Spleen (tissue), 11 donors: Measurements from ENCODE around the gene GRK5. TPM values are rescaled to one million over a fixed set of nuclear protein-coding genes. Genes with fewer than 3 reads are reported as not detected.

ENCODE experiments used
- DNase-seq: peaks from one replicate; pipeline ENCODE4 v3.0.0-alpha.2; 2020
- H3K27ac ChIP-seq, 8 donors: fragments of 200-600 bp; sonication (generic) in 7 of 8; 1 replicate in 4 of 8; 2 replicates in 4 of 8; pipeline versions ENCODE4 v1.5.0 to v1.8.0; 2016 to 2021; ENCODE audit warnings: inconsistent platforms in 4 of 8, mild to moderate bottlenecking in 4 of 8, moderate library complexity in 1 of 8
- H3K27me3 ChIP-seq, 7 donors: fragments of 200-600 bp; sonication (generic) in 6 of 7; replicated peaks in 1 of 7; 1 replicate in 4 of 7; 2 replicates in 3 of 7; pipeline versions ENCODE4 v1.5.0 to v1.8.0; 2016 to 2021; ENCODE audit warnings: inconsistent platforms in 3 of 7, mild to moderate bottlenecking in 1 of 7
- H3K36me3 ChIP-seq, 6 donors: fragments of 200-600 bp; sonication (generic) in 5 of 6; 1 replicate in 4 of 6; 2 replicates in 2 of 6; pipeline versions ENCODE4 v1.5.0 to v1.8.0; 2016 to 2021; ENCODE audit warnings: inconsistent platforms in 2 of 6
- H3K4me1 ChIP-seq, 6 donors: fragments of 200-600 bp; sonication (generic) in 5 of 6; 1 replicate in 3 of 6; 2 replicates in 3 of 6; pipeline versions ENCODE4 v1.5.0 to v1.8.0; 2016 to 2021; ENCODE audit warnings: inconsistent platforms in 3 of 6
- H3K4me3 ChIP-seq, 8 donors: fragments of 200-600 bp; sonication (generic) in 7 of 8; 1 replicate in 4 of 8; 2 replicates in 4 of 8; pipeline versions ENCODE4 v1.5.0 to v1.8.0; 2016 to 2021; ENCODE audit warnings: inconsistent platforms in 4 of 8, mild to moderate bottlenecking in 4 of 8, moderate library complexity in 2 of 8
- H3K9me3 ChIP-seq, 8 donors: fragments of 200-600 bp; sonication (generic) in 7 of 8; 1 replicate in 4 of 8; 2 replicates in 4 of 8; pipeline versions ENCODE4 v1.5.0 to v1.8.0; 2016 to 2021; ENCODE audit warnings: inconsistent platforms in 4 of 8
- CTCF ChIP-seq, 11 experiments: fragments of 200-600 bp in 7 of 11; fragments of 450-650 bp in 4 of 11; sonication (generic) in 4 of 11; IDR thresholded peaks in 8 of 11; conservative IDR thresholded peaks in 3 of 11; 1 replicate in 7 of 11; 2 replicates in 4 of 11; pipeline versions ENCODE4 v1.4.0 to v1.8.0; 2016 to 2021; ENCODE audit warnings: antibody characterized with exemption in 11 of 11, inconsistent platforms in 4 of 11, mild to moderate bottlenecking in 1 of 11
- POLR2A ChIP-seq, 3 donors: fragments of 450-650 bp; IDR thresholded peaks; one replicate each; pipeline ENCODE4 v1.5.1; 2017; ENCODE audit warnings: antibody characterized with exemption in 3 of 3, mild to moderate bottlenecking in 1 of 3
- POLR2AphosphoS5 ChIP-seq, 3 donors: sonication (generic); formaldehyde crosslinking; IDR thresholded peaks; one replicate each; pipeline ENCODE4 v1.5.1; 2017; ENCODE audit warnings: antibody characterized with exemption in 3 of 3
- WGBS, 5 donors: extraction: QIAGEN DNeasy Blood & Tissue Kit in 3 of 5; methylation state at CpG; one replicate each; pipeline versions ENCODE4 v1.1.5 to v1.1.7; 2013 to 2018; 5-methylcytosine and 5-hydroxymethylcytosine counted together
- intact Hi-C: fragments of 100-400 bp; cut with DNase I; formaldehyde crosslinking; loops from one replicate; pipeline ENCODE4 v1.15.0; 2023; ENCODE audit warnings: low total_unique reads
- polyA plus RNA-seq, 3 donors: library from polyadenylated mRNA; stranded (reverse); fragments of 200-250 nt; gene quantifications; one replicate each; pipeline ENCODE4 v1.2.1, GENCODE V29; 2013
- total RNA-seq, 7 donors: library from RNA; depleted of rRNA in 3 of 7; stranded (reverse); fragments of >200 nt in 3 of 7; fragmentation: NEBNext Ultra II Directional in 4 of 7; extraction: Animal tissue kit (Norgen Biotek cat#: 25700) in 4 of 7; gene quantifications; one replicate each; pipeline versions ENCODE4 v1.1.0 to v1.2.1, GENCODE V29; 2016 to 2021
- donor health status: healthy with polysubstance abuse.
- donor health status: DM: no; HTN: no; CAD: no; lungs with moderate emphysema.
- donor health status: DM: no; HTN: no; CAD: no.
- donor health status: Bipolar disorder and iron deficiency.
- donor health status: healthy.
- donor health status: DM: no; HTN: no; CAD: no.
- donor health status: DM: yes; HTN: yes; CAD: no.

Gene GRK5
- total and polyA plus RNA-seq, 10 donors = 15.5 to 85.2 (median 52.1) TPM

DNA sequence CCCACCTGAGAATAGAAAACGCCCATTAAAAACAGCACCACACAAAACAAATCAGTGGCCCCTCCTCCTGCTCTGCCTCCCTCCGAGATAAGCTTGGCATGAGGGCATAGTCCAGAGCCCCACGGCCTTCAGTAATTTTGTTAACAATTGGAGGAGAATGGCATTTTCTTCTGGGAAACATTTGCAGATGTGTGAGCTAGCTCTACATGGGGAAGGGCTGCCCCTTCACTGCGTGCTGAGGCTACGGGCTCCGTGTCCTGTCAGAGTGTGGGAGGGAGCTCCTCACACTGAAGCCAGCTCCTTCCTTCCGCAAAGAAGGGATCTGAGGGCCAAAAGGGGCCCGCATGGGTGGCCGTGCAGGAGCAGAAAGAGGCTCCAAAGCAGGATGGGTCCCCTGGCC lies 15.2 kb downstream of the GRK5 start:
- intact Hi-C loops = no loop called here
- Histone ChIP-seq H3K4me1 (peaks cover 12 to 84% (median 42%) of the 10 kb centered on the region in 6 donors), H3K36me3 (no peaks in the 10 kb centered on the region), H3K27me3 (no peaks in the 10 kb centered on the region), H3K4me3 (no peak overlapping the region), H3K27ac (peak overlapping the region in 6 of 8 donors; percentile 43 to 71 (median 56)), H3K9me3 (no peaks in the 10 kb centered on the region)
- 45 to 67% (median 53%) methylated on average over 6 to 9 of the region's 9 CpGs for WGBS, 5 donors
- no peak for TF ChIP-seq POLR2A (IDR thresholded peaks at IDR 0.05)
- no peak for TF ChIP-seq CTCF (IDR thresholded peaks at IDR 0.05 in 8 of 11, conservative IDR thresholded peaks at IDR 0.05 in 3 of 11)
- no peak for TF ChIP-seq POLR2AphosphoS5 (IDR thresholded peaks at IDR 0.05)
- no peak for DNase-seq

GRCh38 chr10:119222966-119223386 lies 15.6 kb downstream of the GRK5 start:
- Histone ChIP-seq H3K4me3 (no peak overlapping the region), H3K36me3 (no peaks in the 10 kb centered on the region), H3K27ac (peak overlapping the region in 6 of 8 donors; percentile 43 to 71 (median 56)), H3K27me3 (no peaks in the 10 kb centered on the region), H3K9me3 (no peaks in the 10 kb centered on the region), H3K4me1 (peaks cover 8 to 81% (median 40%) of the 10 kb centered on the region in 6 donors)
- intact Hi-C loops = no loop called here
- TF ChIP-seq POLR2A (IDR thresholded peaks at IDR 0.05) = no peak
- no peak for TF ChIP-seq POLR2AphosphoS5 (IDR thresholded peaks at IDR 0.05)
- TF ChIP-seq CTCF (IDR thresholded peaks at IDR 0.05 in 8 of 11, conservative IDR thresholded peaks at IDR 0.05 in 3 of 11) = no peak
- WGBS, 5 donors = 78 to 92% (median 80%) methylated on average over 9 of the region's 9 CpGs
- no peak for DNase-seq

DNA sequence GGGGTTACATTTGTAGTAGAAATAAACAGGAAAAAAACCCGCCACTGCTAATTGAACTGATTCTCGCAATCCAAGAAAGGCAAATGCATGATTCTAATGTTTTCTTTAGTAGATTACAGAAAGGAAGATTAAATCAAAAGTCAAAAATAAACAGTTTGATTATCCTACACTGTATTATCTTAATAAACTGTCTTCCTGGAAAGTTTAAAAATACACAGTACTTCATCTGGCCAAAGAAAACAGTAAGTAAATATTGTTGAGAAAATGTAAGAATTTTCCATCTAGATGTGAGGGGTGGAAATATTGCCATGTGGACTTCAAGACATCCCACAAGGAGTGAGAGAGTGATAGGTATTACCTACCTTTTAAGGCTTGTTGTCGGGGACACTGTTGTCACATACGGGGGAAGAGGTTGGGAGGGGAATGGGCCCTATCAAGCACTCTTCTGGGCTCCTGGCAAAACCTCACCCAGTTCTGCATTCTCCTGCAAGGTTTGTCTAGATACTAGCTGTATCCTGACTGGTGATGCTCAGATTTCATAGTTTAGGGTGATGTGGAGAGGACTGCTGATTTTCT lies 17.8 kb downstream of the GRK5 start:
- Histone ChIP-seq H3K4me3 (no peak overlapping the region), H3K36me3 (no peaks in the 10 kb centered on the region), H3K9me3 (no peaks in the 10 kb centered on the region), H3K27me3 (no peaks in the 10 kb centered on the region), H3K4me1 (peaks cover 8 to 64% (median 29%) of the 10 kb centered on the region in 6 donors), H3K27ac (no peak overlapping the region)
- TF ChIP-seq POLR2AphosphoS5 (IDR thresholded peaks at IDR 0.05) (no peak), POLR2A (IDR thresholded peaks at IDR 0.05) (no peak), CTCF (IDR thresholded peaks at IDR 0.05 in 8 of 11, conservative IDR thresholded peaks at IDR 0.05 in 3 of 11) (no peak)
- intact Hi-C loops = no loop called here
- 88 to 92% (median 88%) methylated on average over 4 of the region's 4 CpGs for WGBS, 5 donors
- DNase-seq = no peak

- TF ChIP-seq POLR2AphosphoS5 (IDR thresholded peaks at IDR 0.05) (no peak), POLR2A (IDR thresholded peaks at IDR 0.05) (no peak), CTCF (IDR thresholded peaks at IDR 0.05 in 8 of 11, conservative IDR thresholded peaks at IDR 0.05 in 3 of 11) (no peak)
- H3K27me3 ChIP-seq = no peaks in the 10 kb centered on the region
- 86 to 90% (median 89%) methylated on average over 6 of the region's 6 CpGs for WGBS, 5 donors
Observed at GRCh38 chr10:119227825-119228224, 20.5 kb downstream of the GRK5 start.

More at GRCh38 chr10:119227825-119228224, 20.5 kb downstream of the GRK5 start:
- Histone ChIP-seq H3K27ac (no peak overlapping the region), H3K36me3 (no peaks in the 10 kb centered on the region), H3K4me1 (peaks cover 1 to 51% (median 11%) of the 10 kb centered on the region in 6 donors), H3K4me3 (no peak overlapping the region), H3K9me3 (peaks cover 0 to 8% (median 0%) of the 10 kb centered on the region in 8 donors)
- intact Hi-C loops = no loop called here
- no peak for DNase-seq
